D721Med (cell line): ENCODE measurements around the gene DEPDC5.

Experiments used
- DNase-seq: peaks from one replicate; pipeline ENCODE4 v3.0.0; 2011; ENCODE audit warnings: low spot score; ENCODE audit not compliant: insufficient read length
- FAIRE-seq: peaks from 2 replicates; lab custom pipeline; 2011; peaks lifted over from hg19 to GRCh38; lab: Jason Lieb, UNC
- CTCF ChIP-seq: IDR thresholded peaks from 2 replicates; pipeline ENCODE4 v1.5.1; 2012; ENCODE audit warnings: mild to moderate bottlenecking, control low read depth; ENCODE audit not compliant: insufficient read depth; ENCODE audit errors: missing control alignments

Gene DEPDC5

GRCh38 chr22:31896472-31896871, 142.7 kb downstream of the DEPDC5 start:
- no peak for TF ChIP-seq CTCF
- DNase-seq (no peak), FAIRE-seq (no peak)

- TF ChIP-seq CTCF, result no peak
- no peak for DNase-seq
- FAIRE-seq, result no peak
Measured at GRCh38 chr22:31897842-31898805, 144.3 kb downstream of the DEPDC5 start.

- no peak for DNase-seq
- no peak for TF ChIP-seq CTCF
- FAIRE-seq, result no peak
Measured at GRCh38 chr22:31898926-31899325, 145.1 kb downstream of the DEPDC5 start.

GRCh38 chr22:31899669-31900068, 145.8 kb downstream of the DEPDC5 start:
- no peak for DNase-seq
- no peak for FAIRE-seq
- no peak for TF ChIP-seq CTCF

GRCh38 chr22:31901388-31902137, 147.7 kb downstream of the DEPDC5 start:
- FAIRE-seq (no peak), DNase-seq (no peak)
- TF ChIP-seq CTCF, result no peak

- TF ChIP-seq CTCF, result no peak
- DNase-seq (no peak), FAIRE-seq (no peak)
Measured at GRCh38 chr22:31904651-31905050, 150.8 kb downstream of the DEPDC5 start.
